CD4-positive, alpha-beta T cell treated with Interleukin-4 for 1 hour (primary cell): ENCODE results near the gene PPP1R1B.

Experiments used
- DNase-seq, 2 donors: peaks; one replicate each; pipeline ENCODE4 v3.0.0-alpha.2; 2020 to 2022

The PPP1R1B gene

GRCh38 chr17:39658760-39659159, 32.0 kb downstream of the PPP1R1B start:
- no peak for DNase-seq

GRCh38 chr17:39659279-39660010, 32.7 kb downstream of the PPP1R1B start:
- no peak for DNase-seq

GRCh38 chr17:39660011-39660360, 33.2 kb downstream of the PPP1R1B start:
- no peak for DNase-seq

- no peak for DNase-seq
Measured at GRCh38 chr17:39660397-39661385, 33.9 kb downstream of the PPP1R1B start.

- no peak for DNase-seq
Measured at GRCh38 chr17:39661744-39662541, 35.2 kb downstream of the PPP1R1B start.

GRCh38 chr17:39662551-39663339, 36.0 kb downstream of the PPP1R1B start:
- DNase-seq, result no peak

- DNase-seq, result no peak
Measured at GRCh38 chr17:39663340-39663687, 36.6 kb downstream of the PPP1R1B start.

- no peak for DNase-seq
Measured at GRCh38 chr17:39663688-39664580, 37.2 kb downstream of the PPP1R1B start.

- no peak for DNase-seq
Measured at GRCh38 chr17:39664581-39665561, 38.1 kb downstream of the PPP1R1B start, which contains the start of gene TCAP. Gene TCAP, plus strand, starts transcription at chr17:39665349. Its CDS starts 11 bp downstream, at chr17:39665360.

GRCh38 chr17:39665642-39666224, 39.0 kb downstream of the PPP1R1B start:
- no peak for DNase-seq

- DNase-seq, result no peak
Measured at GRCh38 chr17:39666231-39666600, 39.5 kb downstream of the PPP1R1B start.

- no peak for DNase-seq
Measured at GRCh38 chr17:39666601-39667261, 40.0 kb downstream of the PPP1R1B start.

- DNase-seq, result no peak
Measured at GRCh38 chr17:39667262-39667944, 40.7 kb downstream of the PPP1R1B start.

- peak; percentile 64 to 65 for DNase-seq
Measured at GRCh38 chr17:39667945-39668924, 41.5 kb downstream of the PPP1R1B start, which contains the start of gene PNMT. Gene PNMT, plus strand, starts transcription at chr17:39668453. Its CDS starts 23 bp downstream, at chr17:39668476.

- no peak for DNase-seq
Measured at GRCh38 chr17:39669897-39670735, 43.4 kb downstream of the PPP1R1B start.

- DNase-seq, result no peak
Measured at GRCh38 chr17:39670746-39671145, 44.0 kb downstream of the PPP1R1B start.
